ELR (cell line): ENCODE results near the gene GOLGA1.
"Not testable (repeated sequence)": the region's sequence is repeated elsewhere in the genome, so short reads cannot be mapped to it uniquely, and the experiment has no call there.

Experiments
- DNase-seq: peaks from one replicate; pipeline ENCODE4 v3.0.0-alpha.2; 2015; ENCODE audit warnings: low read depth

GOLGA1 gene

DNA sequence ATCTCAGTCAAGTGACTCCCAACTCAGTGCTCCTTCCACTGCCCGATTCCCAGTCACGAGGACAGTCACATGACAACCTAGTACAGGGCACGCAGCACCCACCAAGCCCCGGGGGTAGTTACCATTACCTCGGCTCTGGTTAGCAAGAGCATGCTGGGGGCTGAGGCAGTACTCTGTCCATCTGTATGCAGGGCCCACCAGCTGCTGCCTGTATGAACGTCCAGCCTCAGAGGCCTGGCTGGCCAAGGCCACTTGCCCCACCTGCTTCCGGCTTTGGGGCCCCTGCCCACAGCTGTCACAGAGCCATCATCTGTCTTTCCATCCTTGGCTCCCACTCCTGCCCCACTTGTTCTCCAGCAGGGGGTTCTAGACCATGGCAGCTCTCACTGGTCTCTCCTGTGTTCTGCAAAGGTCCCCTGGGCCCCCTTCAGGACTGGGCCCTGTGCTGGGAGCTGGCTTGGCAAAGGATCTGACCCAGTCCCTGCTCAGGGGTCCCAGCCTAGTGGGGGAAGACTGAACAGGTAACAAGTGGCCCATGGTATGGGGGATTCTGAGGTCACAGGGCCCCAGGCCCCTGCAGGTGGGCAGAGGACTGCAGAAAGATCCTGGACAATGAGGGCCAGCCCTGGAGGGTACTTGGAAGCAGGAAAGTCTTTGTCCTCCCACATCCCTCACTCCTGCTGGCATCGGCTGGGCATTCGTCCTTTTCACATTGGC, 82.4 kb downstream of the GOLGA1 start:
- DNase-seq: no peak

DNA sequence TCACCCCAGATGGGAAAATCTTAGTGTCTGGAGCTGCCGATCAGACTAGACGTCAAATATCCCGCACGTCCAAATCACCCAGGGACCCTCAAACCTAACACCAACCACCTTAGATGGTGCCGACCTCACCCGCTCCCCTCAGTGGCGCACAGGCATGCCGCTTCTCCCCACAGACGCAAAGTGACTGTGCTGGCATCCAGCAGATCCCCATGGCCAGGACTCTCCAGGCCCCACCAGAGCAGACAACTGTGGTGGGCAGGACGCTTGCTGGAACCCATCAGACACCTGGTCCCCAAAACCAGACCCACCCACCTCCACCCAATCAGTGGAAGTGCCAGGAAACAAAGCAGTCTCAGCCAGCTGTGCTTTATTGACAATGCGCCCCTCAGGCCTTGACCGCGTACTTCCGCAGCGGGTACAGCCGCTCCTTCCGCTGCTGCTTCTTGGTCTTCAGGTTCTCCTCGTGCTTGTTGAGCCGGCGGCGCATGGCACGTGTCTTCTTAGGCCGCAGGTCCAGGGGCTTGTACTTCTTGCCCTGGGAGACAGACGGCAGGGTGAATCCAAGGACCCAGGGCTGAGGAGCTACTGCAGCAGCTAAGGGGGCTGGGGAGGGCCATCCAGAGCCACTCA, 83.2 kb downstream of the GOLGA1 start:
- no peak for DNase-seq

DNA sequence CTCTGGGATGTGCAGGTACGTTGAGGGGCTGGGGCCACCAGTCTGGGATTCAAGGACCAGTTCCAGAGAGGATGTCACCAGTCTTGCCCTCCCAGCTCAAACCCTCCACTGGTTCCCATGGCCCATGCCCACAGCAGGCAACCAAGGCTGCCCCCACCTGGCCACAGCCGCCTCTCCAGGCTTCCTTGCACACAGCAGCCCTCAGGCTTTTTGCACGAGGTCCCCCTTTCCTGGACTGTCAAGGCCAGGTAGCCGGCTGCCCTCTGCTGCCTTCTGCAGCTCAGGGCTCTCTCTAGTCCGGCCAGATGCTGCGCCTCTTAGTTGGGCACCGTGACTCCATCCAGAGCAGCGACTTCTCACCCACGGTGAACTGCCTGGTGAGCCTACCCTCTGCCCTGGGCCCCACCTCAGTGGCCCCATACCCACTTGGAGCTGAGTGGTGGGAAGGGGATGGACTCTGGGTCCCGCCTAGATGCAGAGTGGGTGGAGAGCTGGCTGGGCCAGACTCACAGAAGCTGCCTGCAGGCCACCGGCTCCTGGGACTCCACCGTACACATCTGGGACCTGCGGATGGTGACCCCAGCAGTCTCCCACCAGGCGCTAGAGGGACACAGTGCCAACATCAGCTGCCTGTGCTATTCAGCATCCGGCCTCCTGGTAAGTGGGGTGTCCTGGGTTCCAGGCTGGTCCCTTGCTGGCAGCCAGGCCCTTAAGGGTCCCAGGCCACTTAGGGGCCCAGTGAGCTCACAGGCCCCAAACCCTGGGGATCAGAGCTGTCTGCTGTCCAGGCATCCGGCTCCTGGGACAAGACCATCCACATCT, 84.7 kb downstream of the GOLGA1 start:
- DNase-seq: peak; percentile 76

DNA sequence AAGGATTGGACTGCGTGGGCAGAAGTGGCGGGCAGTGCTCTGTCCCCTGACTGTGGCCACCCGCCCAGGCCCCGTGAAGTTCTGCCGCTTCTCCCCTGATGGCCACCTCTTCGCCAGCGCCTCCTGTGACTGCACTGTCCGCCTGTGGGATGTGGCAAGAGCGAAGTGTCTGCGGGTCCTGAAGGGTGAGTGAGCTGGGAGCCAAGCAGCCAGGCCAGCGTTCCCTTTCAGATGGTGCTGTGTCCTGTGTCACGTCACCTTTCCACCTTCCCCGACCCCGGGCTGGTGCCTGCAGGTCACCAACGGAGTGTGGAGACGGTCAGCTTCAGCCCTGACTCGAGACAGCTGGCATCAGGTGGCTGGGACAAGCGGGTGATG, 85.3 kb downstream of the GOLGA1 start:
- no peak for DNase-seq

DNA sequence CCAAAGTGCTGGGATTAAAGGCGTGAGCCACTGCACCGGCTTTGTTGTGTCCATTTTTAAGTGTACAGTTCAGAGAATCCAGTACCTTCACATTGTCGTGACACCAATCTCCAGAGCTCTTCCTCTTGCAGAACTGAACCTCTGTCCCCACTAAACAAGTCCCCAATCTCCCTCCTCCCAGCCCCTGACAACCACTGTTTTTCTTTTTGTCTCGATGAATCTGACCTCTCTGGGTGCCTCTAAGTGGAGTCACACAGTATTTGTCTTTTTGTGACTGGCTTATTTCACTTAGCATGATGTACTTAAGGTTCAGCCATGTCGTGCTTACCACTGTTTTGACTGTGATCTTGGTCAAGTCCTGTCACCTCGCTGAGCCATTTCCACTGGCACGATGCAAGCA, 86.1 kb downstream of the GOLGA1 start:
- no peak for DNase-seq

DNA sequence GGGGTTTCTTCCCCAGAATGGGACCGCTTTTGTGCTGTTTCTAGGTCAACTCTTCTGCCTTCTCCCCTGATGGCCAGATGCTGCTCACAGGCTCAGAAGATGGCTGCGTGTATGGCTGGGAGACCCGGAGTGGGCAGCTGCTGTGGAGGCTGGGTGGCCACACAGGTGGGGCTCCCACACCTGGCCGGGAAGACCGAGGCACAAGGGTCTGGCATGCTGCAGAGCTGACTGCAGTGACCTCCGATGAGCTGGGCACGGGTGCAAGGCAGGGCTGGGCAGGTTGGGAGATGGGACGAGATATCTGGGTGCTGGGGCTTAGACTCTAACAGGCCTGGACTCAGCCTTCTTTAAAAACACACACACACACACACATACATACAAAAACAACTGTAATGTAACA, 86.7 kb downstream of the GOLGA1 start:
- DNase-seq: no peak

DNA sequence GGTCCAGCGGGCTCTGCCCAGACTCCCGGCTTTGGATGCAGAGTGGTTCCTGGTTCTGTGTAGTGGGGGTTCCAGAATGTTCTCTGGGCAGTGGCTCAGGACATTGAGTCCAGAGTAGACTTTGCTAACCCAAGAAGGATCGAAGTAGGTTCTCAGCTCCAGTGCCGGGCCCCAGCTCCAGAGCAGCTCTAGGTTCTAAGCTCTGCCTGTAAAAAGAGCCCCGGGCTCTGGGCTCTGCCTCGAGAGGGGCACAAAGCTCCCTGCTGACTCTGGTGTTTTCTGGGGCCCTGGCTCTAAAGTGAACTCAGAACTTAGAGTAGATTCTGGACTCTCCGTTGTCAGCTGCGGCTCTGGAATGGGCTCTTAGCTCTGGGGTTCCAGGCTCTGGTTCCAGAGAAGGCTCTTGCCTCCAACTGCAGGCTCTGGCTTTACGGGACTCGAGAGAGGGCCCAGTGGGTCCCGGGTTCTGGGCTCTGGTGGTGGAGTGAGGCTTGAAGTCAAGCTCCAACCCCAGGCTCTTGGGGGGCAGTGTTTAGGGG, 87.2 kb downstream of the GOLGA1 start:
- no peak for DNase-seq

DNA sequence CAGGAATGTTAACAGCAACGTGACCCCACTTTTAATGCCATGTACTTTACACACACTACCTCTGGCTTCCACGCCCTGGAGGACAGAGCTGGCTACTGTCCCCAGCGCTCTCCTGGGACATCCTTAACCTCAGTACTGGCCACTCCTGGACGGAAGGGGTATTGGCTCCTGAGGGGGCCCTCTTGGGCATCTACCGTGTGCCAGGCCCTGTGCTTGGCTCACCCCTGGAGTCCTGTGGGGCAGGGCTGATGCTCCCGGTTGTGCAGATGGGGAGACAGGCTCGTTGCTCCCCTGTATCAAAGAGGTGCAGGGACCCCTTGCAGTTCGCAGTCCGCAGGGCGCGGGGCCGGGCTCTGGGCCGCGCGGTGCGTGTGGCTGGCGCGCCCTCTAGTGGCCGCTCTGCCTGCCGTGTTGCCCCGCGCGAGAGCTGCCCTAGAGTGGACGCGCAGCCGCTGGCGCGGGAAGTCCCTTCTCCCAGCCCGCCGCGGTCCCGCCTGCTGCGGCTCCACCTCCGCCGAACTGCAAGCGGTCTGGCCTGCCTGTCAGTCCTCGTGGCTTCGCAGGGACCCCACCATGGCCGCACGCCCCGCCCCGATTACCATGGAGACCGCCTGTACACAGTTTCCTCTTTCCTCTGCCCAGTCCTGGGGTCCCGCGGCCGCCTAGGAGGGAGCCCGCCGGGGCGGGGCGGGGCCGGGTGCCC, 87.9 kb downstream of the GOLGA1 start, which contains the start of gene WDR38:
Gene WDR38, plus strand, starts transcription at position 632 of the 703 bp plus-strand sequence. CDS start 72 bp downstream, outside the sequence.
- peak; percentile 87 for DNase-seq

DNA sequence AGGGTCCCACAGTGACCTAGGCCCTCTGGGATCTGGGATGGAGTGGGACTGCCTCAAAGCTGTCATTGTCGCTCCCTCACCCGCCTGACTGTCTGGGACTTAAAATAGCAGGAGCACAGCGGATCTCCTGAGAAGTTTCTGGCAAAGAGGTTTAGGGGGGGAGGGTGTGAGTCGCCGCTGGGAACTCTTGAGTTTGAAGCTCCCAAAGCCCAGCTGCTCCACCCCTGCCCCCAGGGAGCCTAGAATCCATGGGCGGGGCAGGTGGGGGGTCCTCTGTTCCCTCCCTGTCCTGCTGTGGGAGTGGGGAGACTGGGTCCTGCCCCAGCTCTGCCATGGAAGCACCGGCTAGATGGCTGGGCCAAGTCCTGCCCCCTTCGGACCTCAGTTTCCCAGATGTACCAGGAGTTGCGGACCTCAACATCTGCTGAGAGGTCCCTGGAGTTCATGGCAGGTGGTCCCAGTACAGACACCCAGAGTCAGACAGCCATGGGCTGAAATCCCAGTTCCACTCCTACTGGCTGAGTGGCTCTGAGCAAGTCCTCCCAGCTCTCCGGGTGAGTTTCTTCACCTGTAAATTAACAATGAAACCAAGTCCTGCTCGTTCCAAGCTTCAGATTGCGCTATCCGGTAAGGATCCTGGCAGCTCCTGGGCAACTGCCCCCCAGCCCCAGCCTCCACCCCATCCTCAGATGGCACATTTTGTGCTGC, 88.6 kb downstream of the GOLGA1 start:
- no peak for DNase-seq

DNA sequence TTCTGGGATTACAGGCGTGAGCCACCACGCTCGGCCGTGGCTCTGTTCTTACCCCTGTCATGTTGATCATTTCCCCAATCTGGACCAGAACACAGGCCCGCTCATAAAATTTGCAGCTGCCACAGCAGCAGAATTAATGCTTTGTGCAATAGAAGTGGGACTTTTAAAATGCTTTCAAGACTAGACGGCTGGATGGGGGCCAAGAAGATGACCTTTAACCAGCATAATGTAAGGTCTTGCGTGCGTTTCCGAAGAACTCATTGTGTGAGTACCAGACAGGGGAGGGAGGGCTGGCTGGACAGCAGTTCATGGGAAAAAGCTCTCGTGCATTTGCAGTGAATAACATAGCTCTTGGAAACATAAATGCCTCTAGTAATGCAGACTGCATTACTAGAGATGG, 91.1 kb downstream of the GOLGA1 start:
- DNase-seq: no peak

DNA sequence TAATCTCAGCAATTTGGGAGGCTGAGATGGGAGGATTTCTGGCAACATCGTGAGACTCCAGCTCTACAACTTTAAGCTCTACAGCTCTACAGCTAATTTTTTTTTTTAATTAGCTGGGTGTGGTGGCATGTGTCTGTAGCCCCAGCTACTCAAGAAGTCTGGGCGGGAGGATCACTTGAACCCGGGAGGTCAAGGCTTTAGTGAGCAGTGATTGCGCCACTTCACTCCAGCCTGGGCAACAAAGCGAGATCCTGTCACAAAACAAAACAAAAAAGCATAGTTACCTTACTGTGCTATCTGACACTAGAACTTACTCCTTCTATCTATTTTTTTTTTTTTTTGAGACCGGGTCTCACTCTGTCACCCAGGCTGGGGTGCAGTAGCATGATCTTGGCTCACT, 93.9 kb downstream of the GOLGA1 start:
- no peak for DNase-seq

DNA sequence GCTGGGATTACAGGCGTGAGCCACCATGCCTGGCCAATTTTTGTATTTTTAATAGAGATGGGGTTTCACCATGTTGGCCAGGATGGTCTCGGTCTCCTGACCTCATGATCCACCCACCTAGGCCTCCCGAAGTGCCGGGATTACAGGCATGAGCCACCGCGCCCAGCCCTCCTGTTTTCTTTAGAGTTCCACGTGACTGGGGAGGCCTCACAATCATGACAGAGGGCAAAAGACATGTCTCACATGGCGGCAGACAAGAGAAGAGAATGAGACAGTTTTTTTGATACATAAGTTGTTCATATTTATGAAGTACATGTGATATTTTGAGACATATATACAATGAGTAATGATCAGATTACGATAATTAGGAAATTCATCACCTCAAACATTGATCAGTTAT, 94.4 kb downstream of the GOLGA1 start:
- not testable (repeated sequence) for DNase-seq

DNA sequence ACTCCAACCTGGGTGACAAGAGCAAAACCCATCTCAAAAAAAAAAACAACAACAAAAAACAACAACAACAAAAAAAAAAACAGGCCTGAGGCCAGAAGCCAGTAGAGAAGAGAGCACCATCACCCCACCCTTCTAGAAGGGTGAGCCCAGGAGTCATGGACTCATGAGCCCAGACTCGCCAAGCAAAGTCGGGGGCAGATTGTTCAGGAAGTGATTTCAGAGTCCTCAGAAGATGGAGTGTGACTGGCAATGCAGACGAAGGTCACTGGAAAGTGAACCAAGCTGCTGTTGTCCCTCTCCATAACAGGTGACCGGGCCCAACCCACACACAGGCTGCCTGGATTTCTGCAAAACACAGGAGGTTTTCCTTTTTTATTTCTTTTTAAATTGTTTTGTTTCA, 96.6 kb downstream of the GOLGA1 start:
- no peak for DNase-seq

DNA sequence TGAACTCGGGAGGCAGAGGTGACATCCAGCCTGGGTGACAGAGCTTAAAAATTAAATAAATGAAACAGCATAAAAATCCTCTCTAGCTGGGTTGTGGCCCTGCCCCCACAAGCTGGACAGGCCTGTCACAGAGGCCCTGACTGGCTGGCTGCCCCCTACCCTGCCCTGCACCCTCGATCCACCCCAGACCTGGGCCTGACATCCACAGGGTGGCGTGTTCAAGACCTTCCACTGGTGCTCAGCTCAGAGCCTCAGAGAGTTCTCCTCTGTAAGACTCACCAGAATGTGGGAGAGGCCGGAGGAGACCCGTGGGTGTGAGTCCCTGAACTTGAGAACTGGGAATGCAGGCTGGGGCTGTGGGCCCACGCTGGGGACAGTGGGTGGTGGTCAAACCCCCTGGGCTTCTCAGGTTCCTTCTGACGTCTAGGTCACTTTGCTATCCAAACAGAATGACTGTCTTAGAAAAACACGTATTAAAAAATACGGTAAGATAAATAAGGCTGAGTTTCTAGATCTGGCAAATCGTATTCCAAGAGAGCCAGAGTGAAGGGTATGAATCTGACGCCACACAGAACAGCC, 97.3 kb downstream of the GOLGA1 start:
- no peak for DNase-seq

DNA sequence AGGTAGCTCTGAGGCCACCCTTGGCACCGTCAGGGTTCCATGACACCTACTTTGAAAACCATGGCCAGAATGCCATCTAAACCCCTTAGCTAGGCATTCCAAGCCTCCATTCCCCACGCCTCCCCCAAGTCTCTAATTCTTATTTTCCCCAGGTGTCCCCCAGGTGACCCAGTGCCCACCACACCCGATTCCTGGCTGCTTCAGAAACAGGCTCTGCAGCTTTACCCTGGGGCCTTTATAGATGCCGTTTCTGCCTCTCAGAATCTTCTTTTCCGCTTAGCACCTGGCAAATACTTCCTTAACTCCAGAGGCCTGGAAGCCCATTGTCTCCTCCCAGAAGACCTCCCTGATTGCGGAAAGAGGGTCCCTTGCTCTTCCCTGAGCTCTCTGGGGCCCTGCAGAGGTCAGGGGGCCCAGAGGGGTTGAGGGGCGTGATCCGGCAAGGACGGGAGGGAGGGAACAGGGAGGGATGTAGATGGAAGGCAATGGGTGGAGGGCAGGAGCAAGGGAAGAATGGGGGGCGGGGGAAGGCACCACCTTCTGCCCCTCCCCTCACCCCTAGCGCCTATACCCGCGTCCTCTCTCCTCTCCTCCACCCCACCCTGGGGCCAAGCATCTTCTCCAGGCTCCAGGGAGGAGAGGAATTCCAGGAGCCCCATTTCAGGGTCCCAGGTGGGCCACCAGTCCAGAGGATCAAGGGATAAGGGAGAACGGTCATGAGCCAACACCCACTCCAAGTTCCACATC, 99.6 kb downstream of the GOLGA1 start:
- DNase-seq: no peak

DNA sequence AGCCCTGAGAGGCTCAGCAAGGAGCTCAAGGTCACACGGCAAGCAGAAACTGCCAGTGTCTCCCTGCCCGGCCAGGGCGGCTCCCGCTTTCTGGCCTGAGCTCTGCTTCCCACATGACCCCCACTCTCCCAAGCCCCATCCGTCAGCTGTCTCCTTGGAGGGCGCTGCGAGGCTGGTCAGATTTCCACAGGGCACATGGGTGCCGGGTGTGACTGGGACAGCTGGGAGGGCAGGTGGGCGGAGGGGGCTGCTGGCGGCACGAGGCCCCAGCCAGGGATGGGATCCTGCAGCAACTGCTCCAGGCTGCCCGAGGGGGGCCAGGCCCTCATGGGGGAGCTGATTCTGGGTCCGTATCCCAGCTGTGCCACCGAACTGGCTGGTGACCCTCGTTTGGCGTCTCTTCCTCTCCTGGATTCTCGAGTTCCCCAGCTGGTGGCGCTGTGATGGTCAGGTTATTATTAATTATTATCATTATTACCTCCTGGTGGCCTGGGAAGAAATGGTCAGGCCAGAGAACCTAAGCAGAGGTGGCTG, 100.5 kb downstream of the GOLGA1 start:
- DNase-seq: peak; percentile 60

DNA sequence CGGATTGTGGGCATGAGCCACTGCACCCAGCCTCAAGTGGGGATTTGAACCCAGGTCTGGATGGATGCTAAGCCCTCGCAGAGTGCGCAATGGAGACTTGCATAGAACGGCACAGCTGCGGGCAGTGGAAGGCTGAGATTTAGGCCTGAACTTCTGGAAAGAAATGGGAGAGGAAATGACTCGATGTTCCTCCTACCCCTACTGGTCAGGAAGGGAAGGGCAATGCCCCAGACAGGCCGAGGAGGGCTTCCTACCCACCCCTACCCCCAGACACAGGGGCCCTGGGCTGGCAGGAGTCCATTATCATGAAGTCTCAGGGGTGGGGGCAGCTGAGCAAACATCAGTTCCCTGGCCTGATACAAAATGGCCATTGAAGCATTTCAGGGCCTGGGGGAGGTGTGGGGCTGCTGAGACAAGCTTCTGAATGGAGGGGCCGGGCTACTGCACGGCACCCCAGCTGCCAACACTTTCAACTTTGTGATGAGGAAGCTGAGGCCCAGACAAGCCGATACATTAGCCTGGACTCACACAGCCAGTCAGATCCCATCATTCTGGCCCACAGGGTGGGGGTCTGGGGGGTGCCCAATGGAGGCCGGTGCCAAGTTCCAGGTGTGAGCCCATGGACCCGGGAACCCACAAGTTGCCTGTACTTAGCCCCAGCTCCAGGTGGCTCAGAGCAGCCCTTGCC, 101.1 kb downstream of the GOLGA1 start:
- peak; percentile 62 for DNase-seq

DNA sequence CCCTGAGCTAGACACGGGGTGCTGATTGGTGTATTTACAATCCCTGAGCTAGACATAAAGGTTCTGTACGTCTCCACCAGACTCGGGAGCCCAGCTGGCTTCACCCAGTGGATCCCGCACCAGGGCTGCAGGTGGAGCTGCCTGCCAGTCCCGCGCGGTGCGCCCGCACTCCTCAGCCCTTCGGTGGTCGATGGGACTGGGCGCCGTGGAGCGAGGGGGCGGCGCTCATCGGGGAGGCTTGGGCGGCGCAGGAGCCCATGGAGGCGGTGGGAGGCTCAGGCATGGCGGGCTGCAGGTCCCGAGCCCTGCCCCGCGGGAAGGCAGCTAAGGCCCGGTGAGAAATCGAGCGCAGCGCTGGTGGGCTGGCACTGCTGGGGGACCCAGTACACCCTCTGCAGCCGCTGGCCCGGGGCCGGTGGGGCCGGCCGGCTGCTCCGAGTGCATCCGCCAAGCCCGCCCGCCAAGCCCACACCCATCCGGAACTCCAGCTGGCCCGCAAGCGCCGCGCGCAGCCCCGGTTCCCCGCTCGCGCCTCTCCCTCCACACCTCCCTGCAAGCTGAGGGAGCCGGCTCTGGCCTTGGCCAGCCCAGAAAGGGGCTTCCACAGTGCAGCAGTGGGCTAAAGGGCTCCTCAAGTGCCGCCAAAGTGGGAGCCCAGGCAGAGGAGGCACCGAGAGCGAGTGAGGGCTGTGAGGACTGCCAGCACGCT, 102.2 kb downstream of the GOLGA1 start:
- not testable (repeated sequence) for DNase-seq

DNA sequence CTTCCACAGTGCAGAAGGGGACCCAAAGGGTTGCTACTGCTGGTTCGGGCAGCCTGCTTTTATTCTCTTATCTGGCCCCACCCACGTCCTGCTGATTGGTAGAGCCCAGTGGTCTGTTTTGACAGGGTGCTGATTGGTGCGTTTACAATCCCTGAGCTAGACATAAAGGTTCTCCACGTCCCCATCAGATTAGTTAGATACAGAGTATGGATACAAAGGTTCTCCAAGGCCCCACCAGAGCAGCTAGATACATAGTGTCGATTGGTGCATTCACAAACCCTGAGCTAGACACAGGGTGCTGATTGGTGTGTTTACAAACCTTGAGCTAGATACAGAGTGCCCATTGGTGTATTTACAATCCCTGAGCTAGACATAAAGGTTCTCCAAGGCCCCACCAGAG, 102.8 kb downstream of the GOLGA1 start:
- not testable (repeated sequence) for DNase-seq
